Measurements from ENCODE around the gene TBX4.

DNA sequence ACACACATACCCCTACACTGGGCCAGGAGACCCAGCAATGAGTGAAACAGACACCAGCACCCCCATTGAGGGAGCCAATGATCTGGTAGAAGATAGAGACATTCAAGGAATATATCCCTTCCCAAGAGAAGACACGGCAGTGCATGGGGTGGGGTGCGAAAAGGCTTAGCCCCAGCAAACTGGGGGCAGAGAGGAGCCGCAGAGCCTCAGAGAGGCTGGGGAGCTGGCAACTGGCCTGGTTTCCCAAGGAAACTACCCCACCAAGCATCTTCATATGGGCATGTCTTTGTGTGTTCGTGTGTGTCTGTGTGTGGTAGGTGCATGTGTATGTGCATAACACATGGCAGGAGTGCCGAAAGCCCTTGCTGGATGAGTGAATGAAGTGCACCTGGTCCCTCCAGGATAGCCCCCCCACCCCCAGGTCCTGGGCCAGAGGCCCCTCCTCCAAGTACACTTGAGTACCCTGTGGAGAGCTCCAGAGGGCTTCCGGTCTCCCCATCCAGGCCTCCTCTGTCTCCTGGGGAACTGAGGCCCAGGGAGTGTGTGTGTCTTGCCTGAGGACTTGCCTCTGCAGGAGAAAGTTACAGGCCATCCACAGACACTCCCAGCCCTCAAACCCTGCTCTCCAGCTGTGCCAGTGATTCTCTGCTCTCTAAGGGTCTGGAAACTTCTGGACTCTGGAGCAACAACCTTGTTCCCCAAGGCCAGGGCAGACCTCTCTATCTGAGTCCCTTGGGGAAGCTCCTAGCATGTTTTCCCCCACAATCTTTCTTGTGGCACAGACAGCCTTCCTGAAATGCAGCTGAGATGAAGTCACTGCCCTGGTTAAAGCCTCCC lies 36.6 kb upstream of the TBX4 start:
- TF ChIP-seq, protein P1, sequence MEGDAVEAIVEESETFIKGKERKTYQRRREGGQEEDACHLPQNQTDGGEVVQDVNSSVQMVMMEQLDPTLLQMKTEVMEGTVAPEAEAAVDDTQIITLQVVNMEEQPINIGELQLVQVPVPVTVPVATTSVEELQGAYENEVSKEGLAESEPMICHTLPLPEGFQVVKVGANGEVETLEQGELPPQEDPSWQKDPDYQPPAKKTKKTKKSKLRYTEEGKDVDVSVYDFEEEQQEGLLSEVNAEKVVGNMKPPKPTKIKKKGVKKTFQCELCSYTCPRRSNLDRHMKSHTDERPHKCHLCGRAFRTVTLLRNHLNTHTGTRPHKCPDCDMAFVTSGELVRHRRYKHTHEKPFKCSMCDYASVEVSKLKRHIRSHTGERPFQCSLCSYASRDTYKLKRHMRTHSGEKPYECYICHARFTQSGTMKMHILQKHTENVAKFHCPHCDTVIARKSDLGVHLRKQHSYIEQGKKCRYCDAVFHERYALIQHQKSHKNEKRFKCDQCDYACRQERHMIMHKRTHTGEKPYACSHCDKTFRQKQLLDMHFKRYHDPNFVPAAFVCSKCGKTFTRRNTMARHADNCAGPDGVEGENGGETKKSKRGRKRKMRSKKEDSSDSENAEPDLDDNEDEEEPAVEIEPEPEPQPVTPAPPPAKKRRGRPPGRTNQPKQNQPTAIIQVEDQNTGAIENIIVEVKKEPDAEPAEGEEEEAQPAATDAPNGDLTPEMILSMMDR (IDR thresholded peaks at IDR 0.05; ENCODE audit: low read depth, low read length, missing input control): no peak
- TF ChIP-seq RXRA (IDR thresholded peaks at IDR 0.05): no peak

Data from liver (tissue), 3 donors.